SK-N-DZ (cell line): ENCODE data around the gene ACAP1. TPM values are rescaled to one million over a fixed set of nuclear protein-coding genes. Genes with fewer than 3 reads are reported as not detected.
A peak's percentile ranks its signal among the peaks of the same experiment; 100 is the strongest.

Experiments used
- DNase-seq: peaks from one replicate; pipeline ENCODE4 v3.0.0-alpha.2; 2015; ENCODE audit warnings: low spot score
- polyA plus RNA-seq, 2 experiments: library from polyadenylated mRNA; depleted of rRNA; stranded (reverse); fragments of >200 nt; gene quantifications; 2 replicates each; pipeline ENCODE4 v1.2.3, GENCODE V29; 2014

The ACAP1 gene
- 1.1 and 4.8 TPM in 2 replicates for polyA plus RNA-seq (2014; cell fraction: cytosol; rRNA removed)
- polyA plus RNA-seq (2014; cell fraction: nucleus; rRNA removed), result 0.21 and 2.6 TPM in 2 replicates

GRCh38 chr17:7336240-7337175, at the start of gene ACAP1:
Gene ACAP1 (plus strand): TSS chr17:7336529. CDS start chr17:7336735, 206 bp downstream.
- DNase-seq, result no peak

DNA sequence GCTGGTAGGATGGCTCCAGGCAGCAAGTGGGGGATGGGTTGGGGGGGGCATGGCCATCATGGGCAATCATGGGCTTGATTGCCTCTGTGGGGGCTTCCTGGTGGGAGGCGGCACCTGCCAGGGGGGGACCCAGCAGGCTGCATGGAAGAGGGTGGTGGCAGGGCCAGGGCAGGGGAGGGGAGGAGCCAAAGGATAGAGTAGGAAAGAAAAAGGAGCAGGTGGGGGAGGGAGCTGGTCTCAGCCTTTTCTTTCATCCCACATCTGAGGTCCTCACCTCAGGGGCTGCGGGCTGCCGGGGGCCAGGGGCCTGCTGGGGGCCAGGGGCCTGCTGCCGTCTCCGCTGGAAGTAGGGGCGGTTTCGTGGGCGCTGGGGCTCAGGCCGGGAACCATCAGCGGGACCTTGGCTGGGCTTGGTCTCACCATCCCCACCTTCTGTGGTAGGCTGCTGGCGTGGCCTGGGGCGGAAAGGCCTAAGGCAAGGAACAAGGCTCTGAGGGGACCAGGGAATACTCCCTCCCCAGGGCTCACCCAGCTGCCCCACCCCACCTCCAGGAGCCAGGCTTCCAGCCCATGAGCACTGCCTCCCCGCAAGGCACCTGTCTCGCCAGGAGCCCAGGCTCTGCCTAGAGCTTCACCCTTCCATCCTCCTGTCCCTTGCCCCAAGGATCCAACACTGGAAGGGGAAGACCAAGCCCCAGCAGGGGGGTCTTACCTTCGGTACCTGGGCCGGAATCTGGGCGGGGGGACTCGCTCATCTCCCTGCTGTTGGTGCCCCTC, 46.9 kb upstream of the ACAP1 start:
- DNase-seq, result no peak

DNA sequence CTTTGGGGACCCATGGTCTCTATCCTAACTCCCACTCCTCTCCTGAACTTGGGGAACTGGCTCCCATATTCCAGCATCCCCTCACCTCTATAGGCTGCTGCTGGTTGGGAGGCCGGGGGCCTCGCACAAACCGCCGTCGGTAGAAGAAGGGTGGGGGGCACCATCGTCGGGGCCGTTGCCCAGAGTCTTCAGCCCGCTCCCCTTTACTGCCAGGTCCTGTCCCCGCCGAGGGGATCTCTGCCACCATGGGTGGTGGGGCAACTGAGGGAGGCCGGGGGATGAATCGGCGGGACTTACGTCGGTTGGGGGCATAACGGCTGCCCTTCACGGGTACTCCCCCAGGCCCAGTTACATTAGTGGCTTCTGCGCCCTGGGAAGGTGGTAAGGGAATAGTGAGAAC, 46.2 kb upstream of the ACAP1 start:
- DNase-seq, result no peak

DNA sequence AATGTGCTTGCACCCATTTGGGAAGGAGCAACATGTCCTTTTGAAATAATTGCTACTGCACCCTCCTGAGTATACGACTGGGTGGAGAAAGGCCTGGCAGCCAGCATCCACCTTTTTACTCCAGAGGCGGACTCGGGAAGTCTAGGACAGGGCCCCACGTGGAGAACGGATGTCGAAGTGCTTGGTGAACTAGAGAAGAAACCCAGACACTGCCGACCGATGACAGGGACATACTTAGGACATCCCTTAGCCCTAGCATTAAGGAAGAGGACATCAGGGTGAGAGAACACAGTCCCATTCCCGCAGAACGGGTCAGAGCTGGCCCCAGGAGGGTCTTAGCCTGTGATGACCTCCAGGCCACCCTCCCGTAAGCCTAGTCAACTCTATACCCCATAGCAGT, 45.6 kb upstream of the ACAP1 start:
- DNase-seq, result no peak

GRCh38 chr17:7292194-7292593, 44.1 kb upstream of the ACAP1 start:
- no peak for DNase-seq

DNA sequence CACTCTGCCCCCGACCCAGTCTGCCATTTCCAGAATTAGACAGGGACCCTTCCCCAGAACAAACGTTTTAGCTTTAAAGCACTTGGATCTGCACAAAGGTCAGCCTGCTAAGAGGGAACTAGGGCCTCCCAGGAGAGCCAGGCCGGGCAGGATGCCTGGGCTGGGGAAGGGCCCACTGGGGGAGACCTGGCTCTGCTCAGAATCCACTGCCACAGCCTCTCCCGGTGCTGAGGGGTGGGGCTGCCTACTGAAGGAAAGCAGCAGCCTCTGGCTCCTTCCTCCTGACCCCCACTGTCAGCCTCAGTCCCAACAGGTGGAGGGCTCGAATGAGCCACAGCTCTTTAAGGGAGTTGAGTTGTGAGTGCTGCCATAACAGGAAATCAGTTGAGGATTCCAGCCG, 43.6 kb upstream of the ACAP1 start:
- no peak for DNase-seq

DNA sequence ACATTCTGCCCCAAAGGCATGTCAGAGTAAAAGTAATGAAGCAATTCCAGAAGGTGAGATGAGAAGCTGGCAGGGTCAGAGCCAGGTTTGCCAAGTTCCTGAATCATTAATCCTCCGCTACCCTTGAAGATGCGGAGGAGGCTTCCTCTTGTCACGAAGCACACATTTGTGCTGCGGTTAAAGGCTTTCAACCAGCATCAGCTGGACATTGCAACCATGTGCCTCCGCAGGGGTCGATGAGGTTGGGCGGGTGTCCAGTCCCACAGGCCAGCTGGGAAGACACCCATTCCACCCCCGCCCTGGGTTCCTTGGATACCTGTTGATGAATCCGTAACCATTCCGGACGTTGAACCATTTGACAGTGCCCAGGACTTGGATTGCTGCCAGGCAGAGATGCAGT, 43.2 kb upstream of the ACAP1 start:
- DNase-seq, result no peak

- DNase-seq, result no peak
These were observed 42.3 kb upstream of the ACAP1 start for GRCh38 chr17:7293816-7294613.

DNA sequence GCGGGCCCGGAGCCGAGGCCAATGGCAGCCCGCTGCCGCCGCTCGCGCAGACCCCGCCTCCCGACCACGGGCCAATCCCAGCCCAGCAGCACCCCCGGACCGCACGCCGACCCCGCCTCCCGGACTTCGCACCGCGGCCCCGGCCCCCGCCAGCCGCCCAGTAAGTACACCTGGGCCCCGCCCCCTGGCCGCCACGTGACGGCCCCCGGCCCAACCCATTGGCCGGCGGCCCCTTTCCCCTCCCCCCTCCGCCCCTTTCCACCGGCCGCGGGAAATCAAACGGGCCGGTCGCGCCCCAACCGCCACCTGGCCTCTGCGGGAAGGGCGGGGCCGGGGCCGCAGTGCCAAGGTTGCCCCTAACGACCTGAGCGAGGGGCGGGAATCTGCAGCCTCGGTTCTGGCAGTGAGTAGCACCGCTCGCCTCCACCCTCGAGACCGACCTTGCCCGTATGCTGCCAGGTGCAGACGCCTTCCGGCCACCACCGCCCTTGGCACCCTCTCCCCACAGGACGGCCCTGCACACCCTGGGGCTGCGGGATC, 41.6 kb upstream of the ACAP1 start, which contains the start of gene YBX2:
Gene YBX2, minus strand, starts transcription at position 26 of the 540 bp plus-strand sequence. CDS start 139 bp downstream, outside the sequence.
- DNase-seq, result peak; percentile 75

- DNase-seq, result no peak
These were observed 40.8 kb upstream of the ACAP1 start for GRCh38 chr17:7295230-7296180.

DNA sequence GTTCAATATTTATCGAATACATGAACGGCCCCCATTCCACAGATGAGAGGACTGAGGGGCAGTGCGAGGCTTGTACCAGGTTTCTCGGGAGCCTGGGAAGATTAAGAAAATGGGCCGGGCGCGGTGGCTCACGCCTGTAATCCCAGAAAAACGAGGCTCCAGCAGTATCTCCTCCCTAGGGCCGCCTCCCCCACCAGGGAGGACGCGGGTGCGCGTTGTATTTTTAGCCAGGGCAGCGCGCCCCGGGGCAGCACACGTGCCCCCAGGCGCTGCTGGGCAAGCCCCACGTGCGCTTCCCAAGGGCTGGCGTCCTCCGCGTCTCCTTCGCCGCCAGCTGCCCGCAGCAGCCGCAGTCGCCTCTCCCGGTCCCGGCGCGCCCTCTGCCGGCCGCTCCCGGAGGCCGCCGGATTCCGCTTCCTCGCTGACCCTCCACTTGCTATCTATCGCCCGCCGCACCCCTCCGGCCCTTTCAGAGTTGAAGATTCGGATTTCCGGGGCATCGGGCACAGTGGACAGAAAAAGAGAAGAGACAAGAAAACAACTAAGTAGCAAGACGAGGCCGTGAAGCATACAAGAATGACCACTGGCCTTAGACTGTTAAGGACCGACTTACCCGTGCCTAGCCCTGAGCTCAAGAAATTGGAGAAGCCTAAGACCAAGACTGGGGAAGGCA, 40.0 kb upstream of the ACAP1 start:
- DNase-seq, result peak; percentile 81

GRCh38 chr17:7304179-7304578, 32.1 kb upstream of the ACAP1 start:
- DNase-seq, result no peak

GRCh38 chr17:7306911-7307685, 29.2 kb upstream of the ACAP1 start, which contains the start of gene EIF5A:
Gene EIF5A (plus strand): TSS chr17:7307628. CDS start chr17:7309636, 2,008 bp downstream.
- peak; percentile 100 for DNase-seq

DNA sequence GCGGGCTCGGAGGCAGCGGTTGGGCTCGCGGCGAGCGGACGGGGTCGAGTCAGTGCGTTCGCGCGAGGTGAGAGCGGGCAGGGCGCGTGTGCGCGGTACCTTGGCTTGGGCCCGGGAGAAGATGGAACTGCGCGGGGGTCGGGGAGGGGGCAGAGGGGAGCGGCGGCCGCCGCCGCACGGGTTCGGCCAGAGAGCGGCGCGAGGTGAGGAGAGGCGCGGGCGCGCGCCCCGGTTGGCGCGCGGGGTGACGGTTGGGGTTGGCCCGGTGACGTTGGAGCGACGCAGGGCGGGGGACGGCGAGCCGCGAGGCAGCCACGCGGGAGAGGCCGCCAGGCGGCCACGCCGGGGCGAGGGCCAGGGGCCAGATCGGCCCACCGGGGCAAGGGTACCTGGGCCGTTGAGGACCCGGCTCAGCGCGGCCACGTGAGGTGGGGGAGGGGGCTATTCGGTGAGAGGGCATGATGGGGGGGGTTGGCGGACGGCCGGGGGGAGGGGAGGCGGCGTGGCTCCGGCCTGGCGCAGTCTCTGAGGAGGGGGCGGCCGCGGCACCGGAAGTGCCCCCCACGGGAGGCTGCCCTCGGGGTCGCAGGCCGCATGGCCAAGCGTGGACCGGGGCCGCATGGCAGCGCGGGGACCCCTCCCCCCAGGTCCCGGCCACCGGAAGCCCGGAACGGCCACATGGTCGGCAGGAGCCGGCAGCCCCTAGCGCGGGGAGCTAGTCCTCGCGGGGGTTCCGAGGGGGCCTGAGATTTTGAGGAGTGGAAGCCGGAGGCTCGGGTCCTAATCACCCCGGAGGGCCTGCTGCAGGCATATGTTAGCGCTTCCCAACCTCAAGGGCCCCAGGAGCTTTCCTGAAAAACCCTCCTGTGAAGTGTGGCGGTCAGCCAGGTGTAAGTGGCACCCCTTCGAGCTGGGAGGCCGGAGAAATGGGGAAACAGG, 28.4 kb upstream of the ACAP1 start:
- DNase-seq, result no peak

GRCh38 chr17:7308625-7309433, 27.5 kb upstream of the ACAP1 start:
- DNase-seq, result peak; percentile 77

DNA sequence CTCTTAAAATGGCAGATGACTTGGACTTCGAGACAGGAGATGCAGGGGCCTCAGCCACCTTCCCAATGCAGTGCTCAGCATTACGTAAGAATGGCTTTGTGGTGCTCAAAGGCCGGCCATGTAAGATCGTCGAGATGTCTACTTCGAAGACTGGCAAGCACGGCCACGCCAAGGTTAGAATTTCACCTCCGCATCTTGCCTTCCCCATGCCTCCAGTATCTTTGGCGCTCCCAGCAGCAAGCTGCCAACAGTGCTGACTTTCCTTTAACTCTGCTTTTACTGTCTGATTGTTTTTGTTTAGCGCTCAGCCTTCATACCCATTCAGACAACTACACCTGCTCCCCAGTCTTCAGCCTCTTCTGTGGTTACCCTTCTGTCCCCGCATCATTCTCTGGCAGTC, 26.7 kb upstream of the ACAP1 start:
- no peak for DNase-seq
